GM18870 (cell line): Measurements from ENCODE around the gene PLEKHN1.
"Not testable (repeated sequence)": the region's sequence is repeated elsewhere in the genome, so short reads cannot be mapped to it uniquely, and the experiment has no call there.

Source experiments
- ATAC-seq: cut with Tn5 transposase; IDR thresholded peaks from one replicate; pipeline ENCODE4 v1.9.1; 2021; ENCODE audit warnings: moderate library complexity; ENCODE audit not compliant: unreplicated experiment

Gene PLEKHN1

DNA sequence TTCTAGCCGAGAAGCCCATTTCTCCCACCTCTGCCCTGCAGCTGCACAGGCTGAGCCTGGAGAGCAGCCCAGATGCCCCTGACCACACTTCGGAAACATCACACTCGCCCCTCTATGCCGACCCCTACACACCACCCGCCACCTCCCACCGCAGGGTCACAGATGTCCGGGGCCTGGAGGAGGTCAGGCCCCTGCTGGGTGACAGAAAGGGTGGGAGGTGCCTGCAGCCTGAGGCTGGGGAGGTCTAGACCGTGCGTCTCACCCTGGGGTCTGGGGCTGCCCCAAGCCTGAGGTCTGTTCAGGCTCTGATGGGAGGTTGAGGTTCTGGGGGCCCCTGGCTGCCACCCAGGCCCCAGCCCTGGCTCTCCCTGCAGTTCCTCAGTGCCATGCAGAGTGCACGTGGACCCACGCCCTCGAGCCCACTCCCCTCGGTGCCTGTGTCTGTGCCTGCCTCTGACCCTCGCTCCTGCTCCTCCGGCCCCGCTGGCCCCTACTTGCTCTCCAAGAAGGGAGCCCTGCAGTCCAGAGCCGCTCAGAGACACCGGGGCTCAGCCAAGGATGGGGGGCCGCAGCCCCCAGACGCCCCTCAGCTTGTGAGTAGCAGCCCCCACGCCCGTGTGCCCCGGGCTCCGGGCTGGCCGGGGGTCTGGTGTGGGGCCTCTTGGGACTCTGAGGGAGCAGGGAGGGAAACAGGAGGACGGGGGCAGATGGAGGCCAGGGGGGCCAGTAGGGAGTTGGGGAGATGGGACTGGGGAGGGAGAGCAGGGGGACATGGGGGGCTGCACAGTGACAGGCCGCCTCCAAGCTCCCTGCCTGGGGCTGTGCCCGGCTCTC, 7.4 kb downstream of the PLEKHN1 start:
- no peak for ATAC-seq

DNA sequence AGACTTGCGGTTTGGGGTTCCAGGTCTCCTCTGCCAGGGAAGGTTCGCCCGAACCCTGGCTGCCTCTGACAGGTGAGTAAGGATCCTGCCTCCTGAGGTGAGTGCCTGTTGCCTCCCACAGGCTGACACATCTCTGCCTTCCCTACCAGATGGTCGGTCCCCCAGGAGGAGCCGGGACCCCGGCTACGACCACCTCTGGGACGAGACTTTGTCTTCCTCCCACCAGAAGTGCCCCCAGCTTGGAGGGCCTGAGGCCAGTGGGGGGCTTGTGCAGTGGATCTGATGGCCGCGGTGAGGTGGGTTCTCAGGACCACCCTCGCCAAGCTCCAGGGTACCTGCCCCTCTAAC, 8.0 kb downstream of the PLEKHN1 start:
- no peak for ATAC-seq

DNA sequence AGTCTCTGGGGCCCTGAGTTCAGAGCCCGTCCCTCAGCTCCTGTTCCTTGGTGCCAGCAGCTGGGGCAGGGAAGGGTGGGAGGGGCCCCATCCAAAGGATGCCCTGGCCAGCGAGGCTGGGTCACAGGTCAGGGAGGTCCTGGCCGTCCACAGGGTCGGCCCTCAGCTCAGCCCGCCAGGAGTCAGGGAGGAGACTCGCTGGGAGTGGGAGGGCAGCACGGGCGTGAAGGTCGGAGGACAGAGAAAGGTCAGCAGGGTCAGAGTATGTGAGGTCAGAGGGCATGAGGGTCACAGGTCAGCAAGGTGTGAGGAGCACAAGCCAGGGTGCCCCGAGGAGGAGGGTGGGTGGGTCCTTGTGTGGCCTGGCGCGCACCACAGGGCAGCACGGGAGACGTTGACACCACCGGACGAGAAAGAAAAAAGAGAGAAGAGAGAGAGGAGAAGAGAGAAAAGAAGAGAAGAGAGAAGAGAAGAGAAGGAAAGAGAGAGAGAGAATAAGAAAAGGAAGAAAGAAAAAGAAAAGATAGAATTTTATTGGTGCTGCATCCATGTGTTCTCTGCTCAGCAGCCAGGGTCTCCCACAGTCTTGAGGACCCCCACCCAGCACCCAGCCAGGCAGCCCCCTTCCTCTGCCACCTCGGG, 8.5 kb downstream of the PLEKHN1 start:
- ATAC-seq: no peak

DNA sequence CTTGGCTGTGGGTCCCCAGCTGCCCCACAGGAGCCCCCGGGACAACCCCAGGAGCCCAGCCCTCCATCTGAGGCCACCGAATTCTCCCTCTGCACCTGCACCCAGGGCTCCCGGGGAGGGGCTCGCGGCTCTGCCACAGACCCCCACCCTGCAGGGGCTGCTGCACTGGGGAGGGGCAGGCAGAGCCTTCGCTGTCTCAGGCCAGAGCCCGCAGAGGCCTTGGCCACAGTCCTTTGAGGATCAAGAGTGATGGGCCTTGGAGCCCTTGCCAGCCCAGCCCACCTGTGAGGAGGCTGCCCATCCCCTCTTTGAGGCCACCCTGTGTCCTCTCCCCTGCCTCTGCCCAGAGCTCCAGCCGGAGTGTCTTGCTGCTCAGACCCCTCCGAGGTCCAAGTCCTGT, 9.1 kb downstream of the PLEKHN1 start:
- ATAC-seq: no peak

DNA sequence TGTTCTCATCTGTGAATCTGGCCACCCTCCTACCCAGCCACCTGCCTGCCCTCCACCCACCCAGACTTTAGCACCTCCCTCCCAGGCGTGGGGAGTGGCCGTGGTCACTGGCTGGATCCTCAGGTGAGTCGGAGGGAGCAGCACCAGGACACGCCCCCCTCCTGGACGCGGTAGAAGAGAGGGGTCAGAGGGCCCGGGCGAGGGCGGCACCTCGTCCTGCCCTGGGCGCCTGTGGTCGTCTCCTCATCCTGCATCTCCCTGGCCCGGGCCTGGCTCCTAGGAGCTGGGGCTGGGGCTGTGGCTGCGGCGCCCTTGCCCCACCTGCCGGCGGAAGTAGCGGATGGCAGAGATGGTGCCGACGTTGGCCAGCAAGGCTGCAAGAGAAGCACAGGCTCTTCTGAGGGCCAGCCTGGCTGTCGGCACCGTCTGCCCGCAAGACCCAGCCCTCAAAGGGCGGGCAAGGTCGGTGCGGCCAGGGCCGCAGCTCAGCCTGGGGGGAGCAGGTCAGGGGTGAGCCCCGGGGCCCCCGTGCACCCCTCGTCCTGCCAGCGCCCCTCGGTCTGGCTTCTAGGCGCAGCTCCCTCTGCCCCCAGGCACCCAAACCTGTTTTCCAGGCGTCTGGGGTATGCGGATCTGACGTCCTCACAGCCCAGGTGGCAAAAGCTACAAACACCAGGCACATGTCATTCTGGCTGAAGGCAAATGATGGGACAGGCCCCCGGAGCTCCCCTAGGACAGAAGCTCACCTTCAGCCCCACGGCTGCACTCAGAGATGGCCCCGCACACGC, 9.8 kb downstream of the PLEKHN1 start:
- no peak for ATAC-seq

DNA sequence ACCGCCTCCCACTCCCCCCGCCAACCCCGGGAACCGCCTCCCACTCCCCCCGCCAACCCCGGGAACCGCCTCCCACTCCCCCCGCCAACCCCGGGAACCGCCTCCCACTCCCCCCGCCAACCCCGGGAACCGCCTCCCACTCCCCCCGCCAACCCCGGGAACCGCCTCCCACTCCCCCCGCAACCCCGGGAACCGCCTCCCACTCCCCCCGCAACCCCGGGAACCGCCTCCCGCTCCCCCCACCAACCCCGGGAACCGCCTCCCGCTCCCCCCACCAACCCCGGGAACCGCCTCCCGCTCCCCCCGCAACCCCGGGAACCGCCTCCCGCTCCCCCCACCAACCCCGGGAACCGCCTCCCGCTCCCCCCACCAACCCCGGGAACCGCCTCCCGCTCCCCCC, 10.5 kb downstream of the PLEKHN1 start:
- not testable (repeated sequence) for ATAC-seq

DNA sequence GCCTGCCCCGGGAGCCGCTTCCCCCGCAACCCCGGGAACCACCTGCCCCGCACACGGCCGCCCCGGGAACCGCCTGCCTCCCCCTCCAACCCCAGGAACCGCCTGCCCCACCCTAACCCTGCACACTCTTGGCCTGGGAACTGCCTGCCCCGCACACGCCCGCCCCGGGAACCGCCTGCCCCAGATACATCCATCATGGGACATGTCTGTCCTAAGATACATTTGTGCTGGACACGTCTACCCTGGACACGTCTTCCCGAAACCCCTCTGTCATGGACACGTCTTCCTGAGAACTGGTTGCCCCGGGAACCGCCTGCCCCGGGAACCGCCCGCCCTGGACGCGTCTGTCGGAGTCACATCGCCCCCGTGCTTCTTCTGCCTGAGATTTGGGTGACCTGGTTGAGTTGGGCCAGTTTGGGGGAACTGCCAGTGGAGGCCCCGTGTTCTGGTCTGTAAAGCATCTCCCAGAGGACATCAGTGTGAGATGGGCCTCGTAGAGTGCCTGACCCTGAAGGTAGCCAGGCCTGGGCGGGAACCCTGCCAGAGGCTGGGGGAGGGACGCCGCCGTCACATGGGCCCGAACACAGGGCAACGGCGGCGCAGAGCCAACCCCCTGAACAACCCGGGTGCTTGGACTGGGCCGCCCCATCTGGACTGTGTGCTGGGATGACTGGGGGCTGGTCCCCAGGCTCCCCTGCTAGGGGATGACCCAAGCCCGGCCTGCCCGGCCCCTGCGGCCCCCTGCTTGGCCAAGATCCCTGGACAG, 12.0 kb downstream of the PLEKHN1 start:
- ATAC-seq: no peak

DNA sequence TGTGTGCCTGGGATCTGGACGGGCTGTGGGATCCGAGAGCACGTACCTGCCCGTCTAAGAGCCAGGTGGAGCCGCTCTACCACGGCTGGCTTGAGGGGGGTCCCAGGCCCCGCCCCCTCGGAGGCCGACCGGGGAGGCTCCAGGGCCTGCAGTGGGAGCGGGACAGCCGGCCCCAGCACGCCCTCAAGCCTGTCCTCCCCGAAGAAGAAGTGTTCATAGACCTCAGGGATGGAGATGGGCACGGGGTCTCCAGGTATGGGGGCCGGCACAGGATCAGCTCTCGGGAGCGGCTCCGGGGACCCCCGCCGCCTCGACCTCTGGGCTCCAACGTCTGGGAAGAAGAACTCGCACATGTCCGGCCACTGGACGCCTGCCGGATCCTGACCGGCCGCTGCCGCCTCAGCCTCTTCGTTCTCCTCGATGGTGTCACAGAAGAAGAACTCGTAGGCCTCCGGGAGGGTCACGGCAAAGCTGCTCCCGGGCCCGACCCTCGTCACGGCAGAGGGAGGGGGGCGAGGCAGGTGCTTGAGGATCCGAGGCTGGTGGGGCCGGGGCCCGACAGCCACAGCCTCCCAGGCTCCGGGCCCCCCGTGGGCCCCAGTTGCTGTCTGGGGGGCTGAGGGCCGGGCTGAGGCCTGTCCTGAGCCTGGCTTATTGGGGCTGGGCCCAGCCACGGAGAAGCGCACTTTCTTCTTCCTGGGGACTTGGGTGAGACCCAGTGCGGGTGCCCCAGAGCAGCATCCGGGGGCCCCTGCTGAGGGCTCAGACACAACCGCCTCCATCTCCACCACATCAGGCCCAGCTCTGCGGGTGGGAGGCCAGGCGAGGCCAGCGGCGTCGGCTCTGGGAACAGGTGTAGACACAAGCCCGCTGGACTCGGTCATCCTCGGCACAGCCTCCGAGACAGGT, 12.8 kb downstream of the PLEKHN1 start:
- no peak for ATAC-seq

DNA sequence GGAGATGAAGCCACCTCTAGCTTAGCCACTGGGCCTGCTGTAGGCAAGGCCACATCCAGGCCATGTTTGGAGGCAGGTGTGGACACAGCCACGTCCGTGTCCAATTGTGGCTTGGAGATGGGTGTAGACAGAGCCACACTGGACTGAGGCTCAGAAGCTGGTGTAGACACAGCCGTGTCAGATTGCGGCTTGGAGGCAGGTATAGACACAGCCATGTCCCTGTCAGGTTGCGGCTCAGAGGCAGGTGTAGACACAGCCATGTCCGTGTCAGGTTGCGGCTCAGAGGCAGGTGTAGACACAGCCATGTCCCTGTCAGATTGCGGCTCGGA, 13.4 kb downstream of the PLEKHN1 start:
- no peak for ATAC-seq

DNA sequence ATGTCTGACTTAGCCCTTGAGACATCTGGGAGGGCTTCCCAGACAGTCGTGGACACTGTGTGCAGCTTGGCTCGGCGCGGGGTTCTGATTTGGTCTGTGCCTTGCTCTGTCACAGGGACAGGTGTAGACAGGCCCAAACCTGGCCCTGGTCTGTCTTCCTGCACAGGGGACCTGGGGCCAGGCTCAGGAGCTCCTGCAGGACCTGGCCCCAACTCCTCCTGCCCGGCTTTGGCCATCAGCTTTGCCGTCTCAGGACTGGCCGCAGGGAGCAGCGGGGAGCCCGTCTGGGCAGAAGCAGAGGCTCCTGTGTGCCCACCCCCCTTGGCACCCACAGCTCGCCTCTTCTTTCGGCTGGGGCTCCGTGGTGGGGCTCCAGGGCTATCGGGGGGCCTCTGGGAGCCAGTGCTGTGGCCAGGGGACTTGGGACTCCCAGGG, 13.9 kb downstream of the PLEKHN1 start:
- no peak for ATAC-seq

DNA sequence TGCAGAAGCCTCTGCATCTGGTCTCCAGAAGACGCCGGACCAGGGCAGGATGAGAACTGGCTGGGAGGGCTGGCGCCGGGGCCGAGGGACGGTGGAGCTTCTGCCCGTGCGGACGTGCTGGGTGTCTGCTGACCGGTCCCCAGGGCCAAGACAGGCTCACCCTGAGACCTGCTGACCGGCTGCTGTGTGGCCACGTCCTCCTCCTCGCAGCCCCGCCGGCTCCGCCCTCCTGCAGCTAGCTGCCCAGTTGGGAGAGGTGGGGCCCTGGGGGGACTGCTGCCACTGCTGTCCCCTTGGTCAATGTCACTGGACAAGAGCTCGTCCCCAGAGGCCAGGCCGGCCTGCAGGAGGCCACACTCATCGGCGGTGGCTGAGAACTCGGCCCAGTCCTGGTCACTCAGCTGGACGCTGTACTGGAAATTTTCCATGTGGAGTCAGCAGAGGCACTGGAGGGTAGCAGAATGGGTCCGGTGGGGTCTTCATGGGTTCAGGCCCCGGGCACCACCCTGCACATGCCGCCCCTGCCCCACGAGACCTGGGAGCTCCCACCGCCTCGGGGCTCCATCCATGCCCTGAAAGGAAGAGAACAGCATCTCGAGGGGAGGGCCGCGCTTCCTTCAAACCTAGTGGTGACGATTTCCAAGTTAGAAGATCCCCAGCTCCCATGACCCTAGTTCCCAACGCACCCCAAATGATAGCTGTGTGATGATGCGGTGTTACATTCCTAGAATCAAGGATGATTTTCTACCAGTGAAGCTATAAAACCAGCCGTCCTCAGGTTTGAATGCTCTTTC, 14.5 kb downstream of the PLEKHN1 start:
- ATAC-seq: no peak

DNA sequence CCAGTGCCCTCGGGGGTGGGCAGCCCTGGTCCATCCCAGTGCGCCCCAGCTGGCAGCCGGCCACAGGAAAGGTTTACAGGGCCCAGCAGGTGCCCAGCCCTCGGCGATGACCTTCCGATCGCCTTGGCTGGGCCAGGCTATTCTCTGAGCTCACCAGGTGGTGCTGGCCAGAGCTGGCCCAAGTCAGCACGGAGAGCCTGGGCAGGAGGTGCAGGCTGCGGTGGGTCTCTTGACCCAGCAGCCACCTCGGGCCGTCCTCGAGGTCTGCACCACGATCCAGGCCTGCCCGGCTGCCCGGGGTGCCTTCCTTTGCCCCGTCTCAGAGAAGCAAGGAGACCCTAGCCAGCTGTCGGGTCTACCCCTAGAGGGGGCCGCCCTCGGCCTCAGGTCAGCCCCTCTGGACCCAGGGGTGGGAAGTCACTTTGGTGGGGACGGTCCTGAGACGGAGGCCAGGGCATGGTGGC, 15.2 kb downstream of the PLEKHN1 start:
- ATAC-seq: no peak

DNA sequence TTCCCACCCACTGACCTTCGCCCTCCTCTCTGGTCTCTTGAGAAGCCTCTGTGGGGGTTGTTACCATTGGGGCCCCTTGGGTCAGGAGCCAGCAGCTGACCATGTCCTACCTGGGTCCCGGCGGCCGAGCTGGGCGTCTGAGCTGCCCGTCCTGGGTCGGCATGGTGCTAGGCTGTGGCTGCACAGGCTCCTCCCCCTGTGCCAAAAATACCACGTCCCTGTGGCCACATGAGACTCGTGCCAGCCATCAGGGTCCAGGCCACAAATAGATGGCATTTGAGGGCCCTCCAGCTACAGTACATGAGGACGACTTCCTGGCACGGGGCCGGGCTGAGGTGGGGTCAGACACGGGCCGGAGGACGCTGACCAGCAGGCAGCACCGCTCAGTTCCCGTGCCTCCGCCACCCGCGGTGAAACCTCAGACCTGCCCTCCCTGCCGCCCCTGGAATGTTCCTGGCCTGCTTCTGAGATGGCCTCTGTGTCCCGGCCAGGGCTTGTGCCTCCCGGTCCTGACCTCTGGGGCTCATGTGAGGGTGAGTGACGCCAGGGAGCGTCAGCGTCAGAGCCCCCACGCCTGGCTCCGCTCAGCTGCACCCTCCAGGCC, 15.8 kb downstream of the PLEKHN1 start, which contains the start of gene PERM1:
Gene PERM1, minus strand, starts transcription at position 139 of the 604 bp plus-strand sequence. CDS start 1,064 bp downstream, outside the sequence.
- ATAC-seq: no peak

DNA sequence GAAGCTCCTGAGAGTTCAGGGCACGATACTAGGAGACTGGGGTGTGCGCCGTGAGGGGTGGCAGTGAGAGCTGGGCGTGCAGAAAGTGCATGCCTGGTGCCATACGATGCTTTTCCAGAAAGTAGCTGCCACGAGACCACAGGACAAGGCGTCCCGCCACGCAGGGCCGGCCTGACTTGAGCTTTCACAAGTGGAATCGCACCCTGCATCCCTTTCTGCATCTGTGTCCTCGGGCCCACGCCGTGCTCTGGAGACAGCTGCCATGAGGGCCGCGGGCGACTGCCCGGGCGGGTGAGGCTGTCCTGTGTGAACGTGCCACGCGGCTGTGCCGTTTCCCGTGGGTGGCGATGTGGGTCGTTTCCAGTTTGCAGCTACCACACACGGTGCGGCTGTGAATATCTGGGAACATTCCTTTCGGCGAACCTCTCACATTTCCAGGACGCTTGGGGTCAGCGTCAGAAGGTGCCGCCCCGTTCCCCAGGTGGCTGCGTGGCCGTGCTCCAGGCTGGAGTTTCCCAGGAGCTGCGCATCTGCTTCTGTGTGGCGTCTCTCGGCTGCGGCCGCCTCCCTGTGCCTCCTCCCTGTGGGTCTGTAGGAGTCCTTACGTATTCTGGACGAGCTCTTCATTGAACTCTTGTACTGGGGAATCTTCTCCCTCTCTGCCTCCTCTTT, 16.6 kb downstream of the PLEKHN1 start:
- no peak for ATAC-seq

DNA sequence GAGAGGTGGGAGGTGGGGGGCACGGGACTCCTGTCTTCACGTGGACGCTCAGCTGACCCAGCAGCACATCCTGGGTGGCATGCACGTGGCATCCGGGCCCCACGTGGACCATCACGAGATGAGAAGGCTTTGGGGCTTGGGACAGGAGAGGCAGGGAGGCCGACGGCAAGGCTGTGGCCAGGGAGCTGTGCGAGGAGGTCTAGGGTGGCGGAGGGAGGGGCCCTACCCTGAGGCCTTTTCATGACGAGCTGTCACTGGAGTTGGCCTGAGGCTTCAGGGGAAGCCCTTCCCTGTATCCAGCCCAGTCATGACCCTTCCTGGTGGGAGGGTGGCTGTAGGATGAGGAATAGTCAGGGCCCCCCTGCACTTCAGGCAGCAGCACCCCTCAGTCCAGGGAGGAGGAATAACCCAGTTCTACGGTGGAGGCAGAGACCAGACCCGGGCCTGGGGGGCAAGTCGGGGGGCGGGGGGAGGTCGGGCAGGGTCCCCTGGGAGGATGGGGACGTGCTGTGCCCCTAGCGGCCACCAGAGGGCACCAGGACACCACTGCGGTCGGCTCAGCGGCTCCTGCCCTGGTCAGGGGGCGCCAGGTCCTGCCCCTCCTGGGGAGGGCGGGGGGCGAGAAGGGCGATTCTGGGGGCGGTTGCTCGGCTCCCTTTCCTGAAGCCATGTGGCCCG, 17.7 kb downstream of the PLEKHN1 start:
- no peak for ATAC-seq

DNA sequence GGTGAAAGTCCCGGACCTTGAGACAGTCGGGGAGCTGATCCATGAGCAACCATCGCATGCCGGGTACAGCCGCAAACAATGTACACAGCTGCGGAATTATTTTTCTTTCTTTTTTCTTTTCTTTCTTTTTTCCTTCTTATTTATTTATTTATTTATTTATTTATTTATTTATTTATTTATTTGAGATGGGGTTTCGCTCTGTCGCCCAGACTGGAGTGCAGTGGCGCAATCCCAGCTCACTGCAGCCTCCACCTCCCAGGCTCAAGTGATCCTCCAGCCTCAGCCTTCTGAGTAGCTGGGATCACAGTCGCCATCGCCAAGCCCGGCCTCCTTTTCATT, 18.2 kb downstream of the PLEKHN1 start:
- no peak for ATAC-seq

DNA sequence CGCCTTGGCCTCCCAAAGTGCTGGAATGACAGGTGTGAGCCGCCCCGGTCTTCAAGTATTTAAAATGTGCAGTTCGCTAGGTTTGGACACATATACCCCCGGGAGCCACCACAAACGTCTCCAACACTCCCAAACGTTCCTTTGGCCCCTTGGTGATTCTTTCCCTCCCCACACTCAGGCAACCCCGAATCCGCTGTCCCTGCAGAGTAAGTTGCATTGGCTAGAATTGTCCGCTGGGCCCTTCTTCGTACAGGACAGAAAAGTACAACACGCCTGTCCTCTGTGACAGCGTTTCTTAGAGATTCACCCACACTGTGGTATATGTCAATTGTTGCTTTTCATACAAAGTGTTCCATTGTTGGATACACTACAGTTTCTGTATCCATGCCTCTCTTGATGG, 18.8 kb downstream of the PLEKHN1 start:
- ATAC-seq: no peak

DNA sequence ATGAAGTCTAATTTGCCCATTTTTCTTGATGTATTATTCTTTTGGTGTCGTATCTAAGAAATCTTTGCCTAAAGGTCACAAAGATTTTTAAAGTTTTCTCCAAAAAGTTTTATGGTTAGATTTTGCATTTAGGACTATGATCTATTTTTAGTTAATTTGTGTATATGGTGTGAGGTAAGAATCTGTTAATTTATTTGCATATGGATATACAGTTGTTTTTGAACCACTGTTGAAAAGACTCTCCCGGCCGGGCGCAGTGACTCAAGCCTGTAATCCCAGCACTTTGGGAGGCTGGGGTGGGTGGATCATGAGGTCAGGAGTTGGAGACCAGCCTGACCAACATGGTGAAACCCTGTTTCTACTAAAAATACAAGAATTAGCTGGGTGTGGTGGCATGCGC, 21.8 kb downstream of the PLEKHN1 start:
- not testable (repeated sequence) for ATAC-seq
